Measurements from ENCODE around the gene UBE2D2.

The UBE2D2 gene

GRCh38 chr5:139663207-139664085 is 102.3 kb downstream of the UBE2D2 start:
- DNase-seq: no peak

GRCh38 chr5:139664086-139664693 is 103.1 kb downstream of the UBE2D2 start:
- DNase-seq: no peak

- DNase-seq: no peak
These were observed 103.7 kb downstream of the UBE2D2 start for GRCh38 chr5:139664727-139665351.

- no peak for DNase-seq
These were observed 104.5 kb downstream of the UBE2D2 start for GRCh38 chr5:139665626-139666025.

DNA sequence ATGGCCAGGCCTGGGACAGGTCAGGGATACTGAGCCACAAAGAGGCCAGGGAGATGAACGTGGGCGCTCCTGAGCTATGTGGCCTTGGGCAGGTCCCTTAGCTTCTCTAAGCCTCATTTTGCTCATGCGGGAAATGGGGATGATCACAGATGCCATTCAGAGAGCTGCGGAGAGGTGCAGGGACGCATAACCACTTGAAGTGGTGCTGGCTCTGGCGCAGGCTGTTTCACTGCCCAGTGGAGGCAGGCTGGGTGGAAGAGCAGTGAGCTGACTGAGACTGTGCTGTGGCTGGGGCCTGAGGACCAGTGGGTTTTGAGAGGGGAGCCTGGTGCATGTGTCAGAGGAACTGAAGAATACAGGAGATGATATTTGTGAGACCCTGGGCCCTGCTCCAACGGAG is 105.4 kb downstream of the UBE2D2 start:
- no peak for DNase-seq

DNA sequence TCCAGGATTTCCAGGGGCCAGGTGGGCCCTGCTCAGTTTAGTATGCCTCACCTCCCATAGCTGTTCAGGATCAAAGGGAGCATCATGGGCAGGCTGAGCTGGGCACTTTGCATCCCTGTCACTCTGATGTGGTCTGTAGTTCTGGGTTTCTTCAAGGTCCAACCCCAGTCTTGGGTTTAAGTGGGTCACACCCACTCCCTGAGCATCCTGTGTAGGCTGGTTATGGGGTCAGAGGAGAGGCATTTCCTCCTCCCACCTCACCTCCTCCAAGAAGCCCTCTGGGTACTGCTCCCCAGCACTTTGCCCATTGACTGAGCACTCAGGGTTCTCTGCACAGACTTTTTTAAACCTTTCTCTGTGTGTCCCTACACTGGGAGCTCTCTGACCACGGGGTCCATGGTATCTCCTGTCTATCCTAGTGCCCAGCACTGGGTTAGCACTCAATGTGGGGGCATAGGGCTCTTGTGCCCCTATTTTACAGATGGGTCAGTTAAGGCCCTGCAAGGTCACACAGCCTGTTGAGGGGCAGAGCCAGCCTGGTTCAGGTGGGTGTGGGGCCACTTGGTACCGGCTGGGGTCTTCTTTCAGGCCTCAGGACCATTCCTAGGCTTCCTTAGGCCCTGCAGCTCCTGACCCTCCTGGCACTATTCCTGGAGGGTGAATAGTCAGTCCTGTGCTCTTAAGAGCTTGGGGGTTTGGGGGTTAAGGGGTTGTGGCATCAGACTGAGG is 106.0 kb downstream of the UBE2D2 start:
- DNase-seq: no peak

- no peak for DNase-seq
These were observed 106.6 kb downstream of the UBE2D2 start for GRCh38 chr5:139667730-139668063.

DNA sequence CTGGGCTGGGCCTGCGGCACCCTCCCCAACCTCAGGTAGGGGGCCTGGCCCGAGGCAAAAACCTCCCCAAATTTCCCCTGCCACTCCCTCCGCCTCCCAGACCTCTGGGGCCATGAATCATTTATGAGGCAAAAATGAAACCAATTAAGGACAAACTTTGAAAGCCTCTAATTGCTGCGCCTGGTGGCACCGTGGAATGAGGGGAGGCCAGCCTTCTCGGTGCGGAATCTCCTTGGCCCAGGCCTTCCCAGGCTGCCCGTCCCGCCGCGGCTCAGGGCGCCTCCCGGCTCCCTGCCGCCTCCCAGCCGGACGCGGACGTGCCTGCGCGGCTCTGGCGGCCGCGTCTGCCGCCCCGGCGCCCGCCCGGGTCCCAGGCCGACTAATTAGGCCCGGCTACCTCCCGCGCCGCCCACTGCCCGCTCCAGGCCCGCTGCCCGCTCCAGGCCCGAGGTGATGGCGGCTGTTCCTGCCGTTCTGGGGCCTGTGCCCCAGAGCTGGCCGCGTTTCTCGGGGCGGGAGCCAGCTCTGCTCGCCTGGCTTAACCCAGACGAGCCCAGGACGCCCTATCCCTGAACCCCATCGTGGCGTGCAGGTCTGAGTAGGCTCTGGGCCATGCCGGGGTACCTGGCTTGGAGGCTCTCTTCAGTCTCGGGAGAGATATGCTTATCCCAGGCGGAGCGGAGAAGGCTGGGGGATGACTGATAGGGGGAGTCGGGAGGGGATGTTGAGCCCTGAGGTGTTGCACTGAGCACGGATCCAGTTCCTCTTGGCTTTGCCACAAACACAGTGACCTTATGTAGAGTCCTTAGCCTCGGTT is 107.1 kb downstream of the UBE2D2 start:
- no peak for DNase-seq

- no peak for DNase-seq
These were observed 108.0 kb downstream of the UBE2D2 start for GRCh38 chr5:139668924-139669661.

GRCh38 chr5:139669662-139670368 is 108.7 kb downstream of the UBE2D2 start:
- no peak for DNase-seq

- DNase-seq: no peak
These were observed 109.4 kb downstream of the UBE2D2 start for GRCh38 chr5:139670369-139671095.

GRCh38 chr5:139671096-139671841 is 110.1 kb downstream of the UBE2D2 start:
- no peak for DNase-seq

DNA sequence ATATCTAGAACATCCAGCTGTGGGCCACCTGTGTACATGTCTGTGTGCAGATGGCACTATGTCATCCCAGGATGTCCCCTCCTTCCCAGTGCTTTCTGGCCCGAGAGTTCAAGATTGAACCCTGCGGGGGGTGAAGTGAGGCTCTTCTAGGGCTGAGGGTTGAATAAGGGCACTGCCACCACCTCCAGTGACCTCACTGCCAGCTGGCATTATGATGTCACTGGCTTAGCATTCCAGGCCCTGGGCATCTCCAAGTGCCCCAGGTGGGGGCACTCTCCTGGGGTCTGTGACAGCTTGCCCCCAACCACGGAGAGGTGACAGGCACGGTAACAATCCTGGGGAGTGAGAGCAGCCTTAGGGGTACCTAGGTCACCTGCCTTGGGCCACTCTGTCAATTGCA is 114.1 kb downstream of the UBE2D2 start:
- DNase-seq: no peak

DNA sequence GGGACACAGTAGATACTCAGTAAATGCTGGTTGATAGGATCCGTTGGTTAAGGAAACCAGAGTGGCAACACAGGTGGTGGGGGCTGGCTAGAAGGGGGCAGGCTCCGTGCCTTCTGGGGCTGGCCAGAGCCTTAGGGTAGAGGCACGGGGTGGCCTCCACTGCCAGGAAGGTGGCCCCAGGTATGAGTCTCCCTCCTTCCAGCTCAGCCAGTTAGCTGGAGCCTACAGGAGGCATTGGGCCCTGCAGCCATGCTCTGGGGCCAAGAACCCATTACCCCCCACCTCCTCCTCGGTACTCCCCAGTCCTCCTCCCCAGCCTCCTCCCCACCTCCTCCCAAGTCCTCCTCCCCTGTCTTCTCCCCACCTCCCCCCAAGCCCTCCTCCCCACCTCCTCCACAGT is 114.7 kb downstream of the UBE2D2 start:
- no peak for DNase-seq

- no peak for DNase-seq
These were observed 115.3 kb downstream of the UBE2D2 start for GRCh38 chr5:139676406-139676805.

DNA sequence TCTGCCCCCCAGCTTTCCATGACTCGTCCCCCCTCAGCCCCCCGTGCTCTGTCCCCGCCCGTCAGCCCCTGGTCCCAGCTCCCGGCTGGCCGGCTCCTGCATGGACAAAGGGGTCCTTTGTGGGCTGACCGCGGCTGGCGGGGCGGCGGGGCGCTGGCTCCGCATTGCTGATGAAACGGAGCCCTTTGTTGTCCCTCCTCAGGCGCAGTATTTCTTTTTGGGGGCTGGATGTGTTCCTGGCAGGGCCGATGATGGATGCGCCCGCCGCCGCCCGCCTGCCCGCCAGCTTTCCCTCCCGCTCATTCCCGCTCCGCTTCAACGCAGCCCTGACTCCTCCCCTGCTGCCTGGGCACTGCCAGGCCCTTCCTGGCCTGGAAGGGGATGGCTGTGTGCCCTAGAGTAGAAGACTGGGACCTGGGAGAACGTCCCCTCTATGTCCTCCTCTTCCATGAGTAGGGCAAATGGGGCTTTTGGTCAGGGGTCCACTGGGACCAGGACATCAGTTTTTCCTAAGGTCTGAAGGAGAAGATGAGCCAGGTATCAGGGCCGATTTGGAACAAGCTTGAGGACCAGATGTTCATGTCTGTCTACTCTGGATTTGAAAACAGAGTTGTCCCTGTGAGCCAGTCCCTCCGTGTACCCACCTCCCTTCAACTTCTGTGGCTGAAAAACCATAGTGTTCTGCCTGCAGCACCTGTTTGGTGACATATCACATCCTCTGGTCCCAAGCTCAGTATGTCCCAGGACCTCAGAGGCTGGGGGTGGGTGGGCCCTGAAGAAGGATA is 116.0 kb downstream of the UBE2D2 start:
- DNase-seq: peak; percentile 48 to 67
